ENCODE measurements around the gene TNS3. TPM values are rescaled to one million over a fixed set of nuclear protein-coding genes. Genes with fewer than 3 reads are reported as not detected.
A peak's percentile ranks its signal among the peaks of the same experiment; 100 is the strongest.

TNS3 gene
- total and polyA plus RNA-seq, 2 of the 13 experiments (the other 11 are each of a cell fraction or from before 2014, with no cell fraction given) = 52.9 to 55.7 TPM

GRCh38 chr7:47622946-47623640 is 41.2 kb upstream of the TNS3 start (continued):
- TF ChIP-seq, protein P1, sequence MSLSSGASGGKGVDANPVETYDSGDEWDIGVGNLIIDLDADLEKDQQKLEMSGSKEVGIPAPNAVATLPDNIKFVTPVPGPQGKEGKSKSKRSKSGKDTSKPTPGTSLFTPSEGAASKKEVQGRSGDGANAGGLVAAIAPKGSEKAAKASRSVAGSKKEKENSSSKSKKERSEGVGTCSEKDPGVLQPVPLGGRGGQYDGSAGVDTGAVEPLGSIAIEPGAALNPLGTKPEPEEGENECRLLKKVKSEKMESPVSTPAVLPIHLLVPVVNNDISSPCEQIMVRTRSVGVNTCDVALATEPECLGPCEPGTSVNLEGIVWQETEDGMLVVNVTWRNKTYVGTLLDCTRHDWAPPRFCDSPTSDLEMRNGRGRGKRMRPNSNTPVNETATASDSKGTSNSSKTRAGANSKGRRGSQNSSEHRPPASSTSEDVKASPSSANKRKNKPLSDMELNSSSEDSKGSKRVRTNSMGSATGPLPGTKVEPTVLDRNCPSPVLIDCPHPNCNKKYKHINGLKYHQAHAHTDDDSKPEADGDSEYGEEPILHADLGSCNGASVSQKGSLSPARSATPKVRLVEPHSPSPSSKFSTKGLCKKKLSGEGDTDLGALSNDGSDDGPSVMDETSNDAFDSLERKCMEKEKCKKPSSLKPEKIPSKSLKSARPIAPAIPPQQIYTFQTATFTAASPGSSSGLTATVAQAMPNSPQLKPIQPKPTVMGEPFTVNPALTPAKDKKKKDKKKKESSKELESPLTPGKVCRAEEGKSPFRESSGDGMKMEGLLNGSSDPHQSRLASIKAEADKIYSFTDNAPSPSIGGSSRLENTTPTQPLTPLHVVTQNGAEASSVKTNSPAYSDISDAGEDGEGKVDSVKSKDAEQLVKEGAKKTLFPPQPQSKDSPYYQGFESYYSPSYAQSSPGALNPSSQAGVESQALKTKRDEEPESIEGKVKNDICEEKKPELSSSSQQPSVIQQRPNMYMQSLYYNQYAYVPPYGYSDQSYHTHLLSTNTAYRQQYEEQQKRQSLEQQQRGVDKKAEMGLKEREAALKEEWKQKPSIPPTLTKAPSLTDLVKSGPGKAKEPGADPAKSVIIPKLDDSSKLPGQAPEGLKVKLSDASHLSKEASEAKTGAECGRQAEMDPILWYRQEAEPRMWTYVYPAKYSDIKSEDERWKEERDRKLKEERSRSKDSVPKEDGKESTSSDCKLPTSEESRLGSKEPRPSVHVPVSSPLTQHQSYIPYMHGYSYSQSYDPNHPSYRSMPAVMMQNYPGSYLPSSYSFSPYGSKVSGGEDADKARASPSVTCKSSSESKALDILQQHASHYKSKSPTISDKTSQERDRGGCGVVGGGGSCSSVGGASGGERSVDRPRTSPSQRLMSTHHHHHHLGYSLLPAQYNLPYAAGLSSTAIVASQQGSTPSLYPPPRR (CRISPR knock-in tag; IDR thresholded peaks at IDR 0.05; ENCODE audit: borderline replicate concordance) = peak; percentile 24; the same call in 1 of the 2 replicates
- TF ChIP-seq SMARCC2 (IDR thresholded peaks at IDR 0.05) (no peak), HNRNPUL1 (IDR thresholded peaks at IDR 0.05; ENCODE audit: low read depth, low read length) (no peak), NONO (IDR thresholded peaks at IDR 0.05) (no peak), NONO (CRISPR knock-in tag; conservative IDR thresholded peaks at IDR 0.05) (no peak), KAT8 (CRISPR knock-in tag; IDR thresholded peaks at IDR 0.05) (peak; percentile 68; the same call in 1 of the 2 replicates), ZNF12 (CRISPR knock-in tag; IDR thresholded peaks at IDR 0.05) (no peak), TBL1XR1 (IDR thresholded peaks at IDR 0.05; ENCODE audit: borderline replicate concordance, low read length, partially characterized antibody) (peak; percentile 91), ZNF703 (CRISPR knock-in tag; IDR thresholded peaks at IDR 0.05; ENCODE audit: borderline replicate concordance) (no peak), FOSL2 (CRISPR knock-in tag; IDR thresholded peaks at IDR 0.05) (peak; percentile 93), ZNF558 (CRISPR knock-in tag; IDR thresholded peaks at IDR 0.05; ENCODE audit: borderline replicate concordance) (no peak), ARNT (IDR thresholded peaks at IDR 0.05) (no peak), HHEX (CRISPR knock-in tag; IDR thresholded peaks at IDR 0.05) (peak; percentile 51; the same call in 1 of the 2 replicates), PHF21A (CRISPR knock-in tag; IDR thresholded peaks at IDR 0.05) (peak; percentile 61; the same call in 1 of the 2 replicates), IKZF5 (CRISPR knock-in tag; IDR thresholded peaks at IDR 0.05) (peak; percentile 52; the same call in 1 of the 2 replicates)
- TF ChIP-seq, protein P2, sequence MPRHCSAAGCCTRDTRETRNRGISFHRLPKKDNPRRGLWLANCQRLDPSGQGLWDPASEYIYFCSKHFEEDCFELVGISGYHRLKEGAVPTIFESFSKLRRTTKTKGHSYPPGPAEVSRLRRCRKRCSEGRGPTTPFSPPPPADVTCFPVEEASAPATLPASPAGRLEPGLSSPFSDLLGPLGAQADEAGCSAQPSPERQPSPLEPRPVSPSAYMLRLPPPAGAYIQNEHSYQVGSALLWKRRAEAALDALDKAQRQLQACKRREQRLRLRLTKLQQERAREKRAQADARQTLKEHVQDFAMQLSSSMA (CRISPR knock-in tag; IDR thresholded peaks at IDR 0.05) = no peak
- TF ChIP-seq, protein P3, sequence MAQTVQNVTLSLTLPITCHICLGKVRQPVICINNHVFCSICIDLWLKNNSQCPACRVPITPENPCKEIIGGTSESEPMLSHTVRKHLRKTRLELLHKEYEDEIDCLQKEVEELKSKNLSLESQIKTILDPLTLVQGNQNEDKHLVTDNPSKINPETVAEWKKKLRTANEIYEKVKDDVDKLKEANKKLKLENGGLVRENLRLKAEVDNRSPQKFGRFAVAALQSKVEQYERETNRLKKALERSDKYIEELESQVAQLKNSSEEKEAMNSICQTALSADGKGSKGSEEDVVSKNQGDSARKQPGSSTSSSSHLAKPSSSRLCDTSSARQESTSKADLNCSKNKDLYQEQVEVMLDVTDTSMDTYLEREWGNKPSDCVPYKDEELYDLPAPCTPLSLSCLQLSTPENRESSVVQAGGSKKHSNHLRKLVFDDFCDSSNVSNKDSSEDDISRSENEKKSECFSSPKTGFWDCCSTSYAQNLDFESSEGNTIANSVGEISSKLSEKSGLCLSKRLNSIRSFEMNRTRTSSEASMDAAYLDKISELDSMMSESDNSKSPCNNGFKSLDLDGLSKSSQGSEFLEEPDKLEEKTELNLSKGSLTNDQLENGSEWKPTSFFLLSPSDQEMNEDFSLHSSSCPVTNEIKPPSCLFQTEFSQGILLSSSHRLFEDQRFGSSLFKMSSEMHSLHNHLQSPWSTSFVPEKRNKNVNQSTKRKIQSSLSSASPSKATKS (CRISPR knock-in tag; IDR thresholded peaks at IDR 0.05) = no peak
- TF ChIP-seq, protein P4, sequence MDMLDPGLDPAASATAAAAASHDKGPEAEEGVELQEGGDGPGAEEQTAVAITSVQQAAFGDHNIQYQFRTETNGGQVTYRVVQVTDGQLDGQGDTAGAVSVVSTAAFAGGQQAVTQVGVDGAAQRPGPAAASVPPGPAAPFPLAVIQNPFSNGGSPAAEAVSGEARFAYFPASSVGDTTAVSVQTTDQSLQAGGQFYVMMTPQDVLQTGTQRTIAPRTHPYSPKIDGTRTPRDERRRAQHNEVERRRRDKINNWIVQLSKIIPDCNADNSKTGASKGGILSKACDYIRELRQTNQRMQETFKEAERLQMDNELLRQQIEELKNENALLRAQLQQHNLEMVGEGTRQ (IDR thresholded peaks at IDR 0.05; ENCODE audit: low read depth, low read length) = no peak
- TF ChIP-seq, protein P4 (CRISPR knock-in tag; IDR thresholded peaks at IDR 0.05; ENCODE audit: borderline replicate concordance) = no peak

Data from HepG2 (cell line).